Heart right ventricle (tissue), 16 donors: ENCODE data around the gene PERP. TPM values are rescaled to one million over a fixed set of nuclear protein-coding genes. Genes with fewer than 3 reads are reported as not detected.

Source experiments
- ATAC-seq, 8 donors: fragments of 200-7000 bp; cut with Tn5 transposase; one replicate each; pipeline ENCODE4 v1.9.1; 2020; ENCODE audit warnings: mild to moderate bottlenecking in 8 of 8, moderate library complexity in 8 of 8, moderate number of reproducible peaks in 1 of 8
- DNase-seq, 2 donors: peaks; one replicate each; pipeline ENCODE4 v3.0.0-alpha.2; 2020
- H3K27ac ChIP-seq, 10 donors: fragments of 200-600 bp; sonication (generic) in 2 of 10; one replicate each; pipeline versions ENCODE4 v1.5.0 to v1.8.0; 2020 to 2022; ENCODE audit warnings: mild to moderate bottlenecking in 3 of 10
- H3K27me3 ChIP-seq, 7 donors: fragments of 200-600 bp; one replicate each; pipeline ENCODE4 v1.8.0; 2021 to 2022; ENCODE audit warnings: mild to moderate bottlenecking in 2 of 7
- H3K36me3 ChIP-seq, 9 donors: fragments of 200-600 bp; sonication (generic) in 1 of 9; one replicate each; pipeline versions ENCODE4 v1.5.0 to v1.8.0; 2020 to 2022; ENCODE audit warnings: mild to moderate bottlenecking in 2 of 9
- H3K4me1 ChIP-seq, 9 donors: fragments of 200-600 bp; sonication (generic) in 1 of 9; one replicate each; pipeline versions ENCODE4 v1.5.0 to v1.8.0; 2020 to 2022; ENCODE audit warnings: mild to moderate bottlenecking in 4 of 9
- H3K4me3 ChIP-seq, 10 donors: fragments of 200-600 bp; sonication (generic) in 2 of 10; one replicate each; pipeline versions ENCODE4 v1.5.0 to v1.8.0; 2020 to 2022; ENCODE audit warnings: mild to moderate bottlenecking in 7 of 10, moderate library complexity in 2 of 10
- H3K9me3 ChIP-seq, 11 donors: fragments of 200-600 bp in 10 of 11; sonication (generic) in 2 of 11; one replicate each; pipeline versions ENCODE4 v1.5.0 to v1.8.0; 2013 to 2022; ENCODE audit warnings: mild to moderate bottlenecking in 2 of 11, control low read depth in 1 of 11, moderate library complexity in 1 of 11
- WGBS, 2 donors: extraction: QIAGEN DNeasy Blood & Tissue Kit; methylation state at CpG; one replicate each; pipeline ENCODE4 v1.1.7; 2013; ENCODE audit warnings: inconsistent platforms in 1 of 2; 5-methylcytosine and 5-hydroxymethylcytosine counted together
- intact Hi-C, 10 donors: fragments of 100-400 bp; cut with DNase I; formaldehyde crosslinking; loops; one replicate each; pipeline versions ENCODE4 v1.11.1 to v1.14.2; 2022
- polyA plus RNA-seq, 2 donors: library from polyadenylated mRNA; stranded (reverse); fragments of 200-250 nt; gene quantifications; one replicate each; pipeline ENCODE4 v1.2.3, GENCODE V29; 2013
- total RNA-seq, 10 donors: library from RNA; stranded (reverse); fragmentation: NEBNext Ultra II Directional in 3 of 10; extraction: Animal tissue kit (Norgen Biotek cat#: 25700) in 3 of 10; gene quantifications; one replicate each; pipeline versions ENCODE4 v1.2.1 to v1.2.4, GENCODE V29; 2021 to 2023
- TF ChIP-seq, protein P1 (sequence below), 9 donors: fragments of 200-600 bp; sonication (generic) in 2 of 9; IDR thresholded peaks; one replicate each; pipeline versions ENCODE4 v1.5.0 to v1.8.0; 2021 to 2022; ENCODE audit warnings: antibody characterized with exemption in 9 of 9, mild to moderate bottlenecking in 5 of 9, moderate library complexity in 1 of 9
- donor health status: Arrhythmogenic right ventricular cardiomyopathy.
- donor health status: ischemic (EF 13 %, LVEDD 7.1; RV severe dilation, severe dysfunction).
- donor health status: healthy with polysubstance abuse.
- donor health status: DM: no; HTN: yes; CAD: no.
- donor health status: DM: no; HTN: no; CAD: no.
- donor health status: ischemic (EF 25% LVEDD 6.9; RV normal size, moderate dysfunction).
- donor health status: ischemic (EF 25% LVEDD 5.7; RV mildly dilated, moderate dysfunction).
- donor health status: healthy.
- donor health status: DM: yes; HTN: yes; CAD: no.
- donor health status: Ischemic cardiomyopathy.
- donor health status: ischemic (EF 35%, LVEDD 5.7; RV mildly dilated, moderate dysfunction).
- donor health status: nonischemic (EF 11% LVEDD 7.7; RV severe dilation, severe dysfunction).
- donor health status: DM: yes; HTN: yes; CAD: no.
- donor health status: PGD.
- donor health status: ischemic (EF 29% LVEDD 5.4; RV normal size, mild dysfunction).
- donor health status: nonischemic (EF 23%, LVEDD 6.1; RV moderate dilation, normal function).

Gene PERP
- total and polyA plus RNA-seq, 12 donors, result 29.3 to 70.1 (median 55.4) TPM

DNA sequence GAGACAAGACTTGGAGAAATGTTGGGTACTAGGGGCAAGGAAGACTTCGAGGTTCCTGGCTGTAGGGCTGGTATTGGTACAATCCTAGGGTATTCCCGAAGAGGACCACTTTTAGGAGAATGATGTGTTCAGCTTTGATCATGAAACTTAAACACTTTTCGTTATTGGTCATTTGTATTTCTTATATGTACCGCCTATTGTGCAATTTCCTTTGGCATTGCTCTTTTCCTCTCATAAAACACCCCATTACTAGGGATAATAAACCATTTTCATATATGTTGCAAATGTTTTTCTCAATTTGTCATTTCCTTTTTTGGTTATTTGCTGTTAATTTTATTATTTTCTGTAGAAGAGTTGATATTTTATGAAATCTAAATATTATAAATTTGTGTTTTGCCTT, 35.6 kb upstream of the PERP start:
- ATAC-seq (no peak), DNase-seq (no peak)
- TF ChIP-seq, protein P1, sequence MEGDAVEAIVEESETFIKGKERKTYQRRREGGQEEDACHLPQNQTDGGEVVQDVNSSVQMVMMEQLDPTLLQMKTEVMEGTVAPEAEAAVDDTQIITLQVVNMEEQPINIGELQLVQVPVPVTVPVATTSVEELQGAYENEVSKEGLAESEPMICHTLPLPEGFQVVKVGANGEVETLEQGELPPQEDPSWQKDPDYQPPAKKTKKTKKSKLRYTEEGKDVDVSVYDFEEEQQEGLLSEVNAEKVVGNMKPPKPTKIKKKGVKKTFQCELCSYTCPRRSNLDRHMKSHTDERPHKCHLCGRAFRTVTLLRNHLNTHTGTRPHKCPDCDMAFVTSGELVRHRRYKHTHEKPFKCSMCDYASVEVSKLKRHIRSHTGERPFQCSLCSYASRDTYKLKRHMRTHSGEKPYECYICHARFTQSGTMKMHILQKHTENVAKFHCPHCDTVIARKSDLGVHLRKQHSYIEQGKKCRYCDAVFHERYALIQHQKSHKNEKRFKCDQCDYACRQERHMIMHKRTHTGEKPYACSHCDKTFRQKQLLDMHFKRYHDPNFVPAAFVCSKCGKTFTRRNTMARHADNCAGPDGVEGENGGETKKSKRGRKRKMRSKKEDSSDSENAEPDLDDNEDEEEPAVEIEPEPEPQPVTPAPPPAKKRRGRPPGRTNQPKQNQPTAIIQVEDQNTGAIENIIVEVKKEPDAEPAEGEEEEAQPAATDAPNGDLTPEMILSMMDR (IDR thresholded peaks at IDR 0.05), result no peak
- H3K4me3 ChIP-seq, result no peak overlapping the region
- H3K27ac ChIP-seq, result no peak overlapping the region
- intact Hi-C loops, result no loop called here
- no peaks in the 10 kb centered on the region for H3K9me3 ChIP-seq
- 84 to 89% methylated on average over 4 of the region's 4 CpGs for WGBS, 2 donors
- no peaks in the 10 kb centered on the region for H3K4me1 ChIP-seq
- no peaks in the 10 kb centered on the region for H3K36me3 ChIP-seq
- peaks cover 0 to 31% (median 0%) of the 10 kb centered on the region in 7 donors for H3K27me3 ChIP-seq

DNA sequence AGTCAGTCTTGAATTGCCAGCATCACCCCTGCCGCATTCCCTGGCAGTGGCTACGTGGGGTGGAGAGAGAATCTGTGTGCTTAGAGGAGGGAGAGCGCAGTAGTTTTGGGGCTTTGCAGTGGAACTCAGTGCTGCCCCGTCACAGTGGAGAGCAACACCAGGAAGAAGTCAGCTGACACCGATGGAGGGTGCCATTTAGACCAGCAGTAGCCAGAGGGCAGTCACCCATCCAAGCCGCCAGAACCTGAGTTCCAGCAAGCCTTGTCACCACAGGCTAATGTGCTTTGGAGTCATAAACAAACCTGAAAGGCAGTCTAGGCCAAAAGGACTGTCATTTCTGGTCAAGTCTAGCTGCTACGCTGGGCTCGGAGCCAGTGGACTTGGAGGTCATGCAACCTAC, 22.0 kb upstream of the PERP start:
- no peaks in the 10 kb centered on the region for H3K36me3 ChIP-seq
- DNase-seq, result no peak
- no peaks in the 10 kb centered on the region for H3K27me3 ChIP-seq
- ATAC-seq, result peak in 1 of 8 donors; percentile 27
- TF ChIP-seq, protein P1 (IDR thresholded peaks at IDR 0.05), result peak in 4 of 9 donors; percentile 6 to 14 (median 10)
- 89 to 94% methylated on average over 8 of the region's 8 CpGs for WGBS, 2 donors
- no peak overlapping the region for H3K27ac ChIP-seq
- no peaks in the 10 kb centered on the region for H3K4me1 ChIP-seq
- intact Hi-C loops, result loop anchor here in 1 of 10 donors (5.0 kb wide), 1 partner anchor 158 kb away; no protein-coding TSS in a partner anchor
- H3K4me3 ChIP-seq, result no peak overlapping the region
- no peaks in the 10 kb centered on the region for H3K9me3 ChIP-seq

DNA sequence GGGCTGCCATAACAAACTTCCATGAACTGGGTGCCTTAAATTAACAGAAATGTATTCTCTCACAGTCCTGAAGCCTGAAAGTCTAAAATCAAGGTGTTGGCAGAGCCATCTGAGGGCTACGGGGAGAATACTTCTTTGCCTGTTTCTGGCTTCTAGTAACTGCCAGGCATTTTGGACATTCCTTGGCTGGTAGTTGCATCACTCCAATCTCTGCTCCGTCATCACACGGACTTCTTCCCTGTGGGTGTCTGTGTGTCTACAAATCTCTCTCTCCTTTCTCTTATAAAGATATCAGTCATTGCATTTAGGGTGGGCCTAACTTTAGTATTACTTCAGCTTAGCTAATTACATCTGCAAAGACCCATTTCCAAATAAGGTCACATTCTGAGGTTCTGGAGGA, 20.9 kb upstream of the PERP start:
- ATAC-seq (no peak), DNase-seq (no peak)
- Histone ChIP-seq H3K36me3 (no peaks in the 10 kb centered on the region), H3K9me3 (no peaks in the 10 kb centered on the region), H3K4me3 (no peak overlapping the region), H3K27ac (no peak overlapping the region), H3K4me1 (no peaks in the 10 kb centered on the region), H3K27me3 (no peaks in the 10 kb centered on the region)
- 82 to 86% methylated on average over 3 of the region's 3 CpGs for WGBS, 2 donors
- TF ChIP-seq, protein P1 (IDR thresholded peaks at IDR 0.05), result no peak
- intact Hi-C loops, result loop anchor here in 1 of 10 donors (5.0 kb wide), 1 partner anchor 159 kb away; no protein-coding TSS in a partner anchor

DNA sequence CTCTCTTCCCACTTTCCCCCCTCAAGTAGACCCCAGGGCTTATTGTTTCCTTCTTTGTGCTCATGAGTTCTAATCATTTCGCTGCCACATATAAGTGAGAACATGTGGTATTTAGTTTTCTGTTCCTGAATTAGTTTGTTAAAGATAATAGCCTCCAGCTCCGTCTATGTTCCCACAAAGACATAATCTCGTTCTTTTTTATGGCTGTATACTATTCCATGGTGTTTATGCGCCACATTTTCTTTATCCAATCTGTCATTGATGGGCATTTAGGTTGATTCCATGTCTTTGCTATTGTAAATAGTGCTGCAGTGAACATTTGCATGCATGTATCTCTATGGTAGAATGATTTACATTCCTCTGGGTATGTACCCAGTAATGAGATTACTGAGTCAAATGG, 16.9 kb upstream of the PERP start:
- TF ChIP-seq, protein P1 (IDR thresholded peaks at IDR 0.05), result no peak
- DNase-seq (no peak), ATAC-seq (no peak)
- H3K36me3 ChIP-seq, result no peaks in the 10 kb centered on the region
- H3K27ac ChIP-seq, result no peak overlapping the region
- H3K9me3 ChIP-seq, result no peaks in the 10 kb centered on the region
- WGBS, 2 donors, result 89 to 93% methylated on average over 4 of the region's 4 CpGs
- H3K4me3 ChIP-seq, result no peak overlapping the region
- H3K4me1 ChIP-seq, result no peaks in the 10 kb centered on the region
- intact Hi-C loops, result no loop called here
- H3K27me3 ChIP-seq, result no peaks in the 10 kb centered on the region
